H1 (cell line): ENCODE data around the gene RAD52. TPM values are rescaled to one million over a fixed set of nuclear protein-coding genes. Genes with fewer than 3 reads are reported as not detected.

Experiments
- CTCF ChIA-PET: fragments of 300-600 bp; sonication (Branson Sonifier 250); formaldehyde crosslinking; loops from one replicate; lab custom pipeline; 2021; ENCODE audit not compliant: partially characterized antibody; lab: Charles Lee
- POLR2A ChIA-PET: fragments of 300-600 bp; sonication (Branson Sonifier 250); formaldehyde crosslinking; loops from one replicate; lab custom pipeline; 2021; ENCODE audit warnings: inconsistent platforms; ENCODE audit not compliant: partially characterized antibody; lab: Charles Lee
- DNase-seq, 2 experiments: peaks; one replicate each; pipeline versions ENCODE4 v3.0.0 to v3.0.0-alpha.2; 2010 to 2022; ENCODE audit warnings: low spot score in 2 of 2, low read depth in 1 of 2, mixed read lengths in 1 of 2
- FAIRE-seq: peaks from 2 replicates; lab custom pipeline; 2011; peaks lifted over from hg19 to GRCh38; lab: Jason Lieb, UNC
- H2AFZ ChIP-seq: 2 replicates; pipeline ENCODE4 v1.8.1; 2012; ENCODE audit warnings: low read length, inconsistent platforms
- H2AK5ac ChIP-seq: 2 replicates; pipeline ENCODE4 v1.6.1; 2013; ENCODE audit warnings: low read depth, low read length
- H2BK120ac ChIP-seq: replicated peaks from 2 replicates; pipeline ENCODE3; 2013; ENCODE audit warnings: low read depth, low read length, inconsistent platforms
- H2BK12ac ChIP-seq: 2 replicates; pipeline ENCODE4 v1.6.1; 2013; ENCODE audit warnings: low read depth, low read length
- H2BK15ac ChIP-seq: 2 replicates; pipeline ENCODE4 v1.6.1; 2013; ENCODE audit warnings: low read length
- H2BK20ac ChIP-seq: 2 replicates; pipeline ENCODE4 v1.6.1; 2013; ENCODE audit warnings: low read length
- H2BK5ac ChIP-seq: 2 replicates; pipeline ENCODE4 v1.6.1; 2013; ENCODE audit warnings: low read depth, low read length
- H3K14ac ChIP-seq: 2 replicates; pipeline ENCODE4 v1.6.1; 2013; ENCODE audit warnings: inconsistent platforms; ENCODE audit not compliant: insufficient read length
- H3K18ac ChIP-seq: 2 replicates; pipeline ENCODE4 v1.6.1; 2013; ENCODE audit warnings: low read length; ENCODE audit errors: extremely low read depth
- H3K23ac ChIP-seq: 2 replicates; pipeline ENCODE4 v1.6.1; 2013; ENCODE audit warnings: inconsistent platforms; ENCODE audit not compliant: insufficient read length
- H3K23me2 ChIP-seq: 2 replicates; pipeline ENCODE4 v1.6.1; 2013; ENCODE audit warnings: low read depth, low read length
- H3K27ac ChIP-seq: 2 replicates; pipeline ENCODE4 v1.6.1; 2011; ENCODE audit warnings: low read depth, low read length, inconsistent platforms
- H3K27me3 ChIP-seq, 4 experiments: replicated peaks in 1 of 4; 1 replicate in 1 of 4; 2 replicates in 3 of 4; pipeline versions ENCODE4 v1.6.1 to v1.8.1; 2011 to 2013; ENCODE audit warnings: low read length in 3 of 4, mild to moderate bottlenecking in 3 of 4, inconsistent platforms in 2 of 4, mixed read lengths in 2 of 4, moderate library complexity in 1 of 4; ENCODE audit not compliant: control insufficient read depth in 3 of 4, insufficient read depth in 3 of 4; ENCODE audit errors: extremely low read depth in 1 of 4
- H3K36me3 ChIP-seq, 4 experiments: 2 replicates each; pipeline versions ENCODE4 v1.6.1 to v1.8.1; 2011 to 2013; ENCODE audit warnings: mild to moderate bottlenecking in 4 of 4, low read length in 3 of 4, moderate library complexity in 2 of 4, control low read depth in 1 of 4, inconsistent platforms in 1 of 4; ENCODE audit not compliant: insufficient read depth in 4 of 4, control insufficient read depth in 2 of 4
- H3K4ac ChIP-seq: replicated peaks from 2 replicates; pipeline ENCODE3; 2013; ENCODE audit warnings: low read length, low read depth, mixed read lengths, inconsistent platforms; ENCODE audit not compliant: insufficient read length
- H3K4me1 ChIP-seq, 4 experiments: replicated peaks in 1 of 4; 1 replicate in 1 of 4; 2 replicates in 3 of 4; pipeline versions ENCODE4 v1.6.1 to v1.8.1; 2011 to 2013; ENCODE audit warnings: low read length in 3 of 4, inconsistent platforms in 2 of 4, mixed read lengths in 1 of 4; ENCODE audit not compliant: insufficient read depth in 4 of 4, control insufficient read depth in 3 of 4
- H3K4me2 ChIP-seq, 2 experiments: 2 replicates each; pipeline versions ENCODE4 v1.6.1 to v1.8.1; 2011 to 2013; ENCODE audit warnings: low read depth in 2 of 2, low read length in 2 of 2, control low read depth in 1 of 2, inconsistent platforms in 1 of 2, mild to moderate bottlenecking in 1 of 2; ENCODE audit not compliant: insufficient read depth in 1 of 2
- H3K4me3 ChIP-seq, 4 experiments: fragments of 200-600, 300-600 bp in 1 of 4; sonication (generic), shearing (Covaris generic), sonication (Bioruptor Twin) in 1 of 4; 2 replicates each; pipeline versions ENCODE4 v1.5.1 to v1.8.1; 2011 to 2016; ENCODE audit warnings: low read length in 4 of 4, low read depth in 3 of 4, control low read depth in 2 of 4, inconsistent platforms in 2 of 4, mild to moderate bottlenecking in 2 of 4, mixed read lengths in 1 of 4, moderate library complexity in 1 of 4; ENCODE audit not compliant: insufficient read depth in 2 of 4; ENCODE audit errors: extremely low read depth in 1 of 4
- H3K56ac ChIP-seq: replicated peaks from 2 replicates; pipeline ENCODE3; 2013; ENCODE audit warnings: low read depth, mild to moderate bottlenecking, mixed read lengths, low read length, inconsistent platforms; ENCODE audit not compliant: insufficient read length
- H3K79me1 ChIP-seq: 2 replicates; pipeline ENCODE4 v1.6.1; 2013; ENCODE audit warnings: low read depth, low read length, control low read depth
- H3K79me2 ChIP-seq, 2 experiments: 2 replicates each; pipeline versions ENCODE4 v1.6.1 to v1.8.1; 2012 to 2013; ENCODE audit warnings: low read length in 2 of 2, mild to moderate bottlenecking in 2 of 2, inconsistent platforms in 1 of 2; ENCODE audit not compliant: insufficient read depth in 2 of 2, control insufficient read depth in 1 of 2
- H3K9ac ChIP-seq, 4 experiments: replicated peaks in 1 of 4; 1 replicate in 1 of 4; 2 replicates in 3 of 4; pipeline versions ENCODE4 v1.6.1 to v1.8.1; 2011 to 2013; ENCODE audit warnings: low read depth in 3 of 4, low read length in 3 of 4, control low read depth in 2 of 4, mild to moderate bottlenecking in 2 of 4, moderate library complexity in 2 of 4, inconsistent platforms in 1 of 4; ENCODE audit errors: extremely low read depth in 1 of 4
- H3K9me3 ChIP-seq, 2 experiments: 2 replicates each; pipeline versions ENCODE4 v1.6.1 to v1.8.1; 2012 to 2013; ENCODE audit warnings: mild to moderate bottlenecking in 2 of 2, moderate library complexity in 2 of 2, control low read depth in 1 of 2, inconsistent platforms in 1 of 2, low read depth in 1 of 2, low read length in 1 of 2, mixed read lengths in 1 of 2; ENCODE audit not compliant: insufficient read depth in 2 of 2
- H4K20me1 ChIP-seq, 2 experiments: replicated peaks in 1 of 2; 2 replicates each; pipeline versions ENCODE3 to v1.8.1; 2011 to 2013; ENCODE audit warnings: inconsistent platforms in 2 of 2, low read length in 2 of 2, mild to moderate bottlenecking in 1 of 2; ENCODE audit not compliant: insufficient read depth in 2 of 2, control insufficient read depth in 1 of 2
- H4K5ac ChIP-seq: 2 replicates; pipeline ENCODE4 v1.6.1; 2013; ENCODE audit warnings: low read length, low read depth, mixed read lengths, inconsistent platforms; ENCODE audit not compliant: insufficient read length
- H4K8ac ChIP-seq: 2 replicates; pipeline ENCODE4 v1.8.0; 2013; ENCODE audit warnings: mild to moderate bottlenecking, moderate library complexity, low read length, inconsistent platforms; ENCODE audit not compliant: insufficient read depth; ENCODE audit errors: extremely low read depth
- H4K91ac ChIP-seq: replicated peaks from 2 replicates; pipeline ENCODE3; 2013; ENCODE audit warnings: low read length, mixed read lengths, inconsistent platforms; ENCODE audit not compliant: insufficient read length
- WGBS, 2 experiments: shearing (Covaris generic) in 1 of 2; methylation state at CpG; one replicate each; pipeline versions ENCODE4 v1.1.6 to v1.1.7; 2013 to 2015; ENCODE audit warnings: low lambda C conversion rate in 2 of 2, mixed read lengths in 2 of 2, inconsistent platforms in 1 of 2, low coverage in 1 of 2, missing lambda C conversion rate in 1 of 2; ENCODE audit not compliant: insufficient replicate concordance in 2 of 2, insufficient coverage in 1 of 2, insufficient read length in 1 of 2; ENCODE audit errors: extremely low coverage in 1 of 2, missing lambda C conversion rate in 1 of 2; 5-methylcytosine and 5-hydroxymethylcytosine counted together
- polyA plus RNA-seq, 7 experiments: library from polyadenylated mRNA; depleted of rRNA in 3 of 7; stranded (reverse) in 5 of 7; unstranded in 2 of 7; fragments of >200 nt in 5 of 7; fragments of 200-250 nt in 2 of 7; gene quantifications; 1 replicate in 5 of 7; 2 replicates in 1 of 7; 4 replicates in 1 of 7; pipeline versions ENCODE4 v1.2.1 to v1.2.3, GENCODE V29; 2011 to 2013; ENCODE audit warnings: missing spikeins in 2 of 7, mixed read lengths in 2 of 7
- total RNA-seq: library from RNA; stranded (reverse); fragmentation: NEBNext Ultra II Directional; extraction: Animal tissue kit (Norgen Biotek cat#: 25700); gene quantifications from 2 replicates; pipeline ENCODE4 v1.2.1, GENCODE V29; 2021

The RAD52 gene
- total and polyA plus RNA-seq, 2 of the 8 experiments (the other 6 are each of a cell fraction or from before 2014, with no cell fraction given), result 12.5 to 14.3 TPM

- 92% methylated on average over 4 of the region's 4 CpGs; no CpG with 5 or more reads in 1 of the 2 experiments for WGBS, 2 experiments
- no peak overlapping the region for H3K27ac ChIP-seq
Measured at GRCh38 chr12:862303-862911, 87.1 kb downstream of the RAD52 start.

More at GRCh38 chr12:862303-862911, 87.1 kb downstream of the RAD52 start:
- Histone ChIP-seq H4K8ac (no peak overlapping the region), H2BK15ac (no peak overlapping the region), H4K20me1 (peaks cover 2% of the 10 kb centered on the region in 2 experiments), H3K4me2 (no peak overlapping the region), H3K36me3 (peaks cover 6 to 44% (median 19%) of the 10 kb centered on the region in 4 experiments; a peak in 7 of 8 replicates), H2AFZ (no peak overlapping the region), H3K23me2 (no peaks in the 10 kb centered on the region), H4K91ac (no peak overlapping the region), H3K9me3 (no peaks in the 10 kb centered on the region), H2BK20ac (no peak overlapping the region), H3K27me3 (no peaks in the 10 kb centered on the region), H3K79me1 (no peaks in the 10 kb centered on the region), H2AK5ac (no peak overlapping the region), H2BK5ac (no peak overlapping the region), H3K18ac (no peak overlapping the region), H3K14ac (no peak overlapping the region), H3K56ac (no peak overlapping the region), H3K79me2 (no peaks in the 10 kb centered on the region), H4K5ac (no peak overlapping the region), H2BK12ac (no peak overlapping the region), H3K4me3 (no peak overlapping the region), H3K23ac (no peak overlapping the region), H3K4ac (no peak overlapping the region), H2BK120ac (no peak overlapping the region), H3K4me1 (no peaks in the 10 kb centered on the region), H3K9ac (no peak overlapping the region)
- ChIA-PET POLR2A (interaction anchor here (1.0 kb wide), 1 partner anchor 47 kb away, joined by 3 read pairs; no protein-coding TSS in a partner anchor), CTCF (interaction anchor here (0.5 to 1.6 kb wide), 3 partner anchors 12 to 691 kb away, joined by 3 to 5 read pairs (median 4); no protein-coding TSS in a partner anchor)
- DNase-seq (no peak), FAIRE-seq (no peak)
